Spleen (tissue), 11 donors: ENCODE results near the gene FAM47E. TPM values are rescaled to one million over a fixed set of nuclear protein-coding genes. Genes with fewer than 3 reads are reported as not detected.

ENCODE experiments used
- DNase-seq: peaks from one replicate; pipeline ENCODE4 v3.0.0-alpha.2; 2020
- H3K27ac ChIP-seq, 8 donors: fragments of 200-600 bp; sonication (generic) in 7 of 8; 1 replicate in 4 of 8; 2 replicates in 4 of 8; pipeline versions ENCODE4 v1.5.0 to v1.8.0; 2016 to 2021; ENCODE audit warnings: inconsistent platforms in 4 of 8, mild to moderate bottlenecking in 4 of 8, moderate library complexity in 1 of 8
- H3K27me3 ChIP-seq, 7 donors: fragments of 200-600 bp; sonication (generic) in 6 of 7; replicated peaks in 1 of 7; 1 replicate in 4 of 7; 2 replicates in 3 of 7; pipeline versions ENCODE4 v1.5.0 to v1.8.0; 2016 to 2021; ENCODE audit warnings: inconsistent platforms in 3 of 7, mild to moderate bottlenecking in 1 of 7
- H3K36me3 ChIP-seq, 6 donors: fragments of 200-600 bp; sonication (generic) in 5 of 6; 1 replicate in 4 of 6; 2 replicates in 2 of 6; pipeline versions ENCODE4 v1.5.0 to v1.8.0; 2016 to 2021; ENCODE audit warnings: inconsistent platforms in 2 of 6
- H3K4me1 ChIP-seq, 6 donors: fragments of 200-600 bp; sonication (generic) in 5 of 6; 1 replicate in 3 of 6; 2 replicates in 3 of 6; pipeline versions ENCODE4 v1.5.0 to v1.8.0; 2016 to 2021; ENCODE audit warnings: inconsistent platforms in 3 of 6
- H3K4me3 ChIP-seq, 8 donors: fragments of 200-600 bp; sonication (generic) in 7 of 8; 1 replicate in 4 of 8; 2 replicates in 4 of 8; pipeline versions ENCODE4 v1.5.0 to v1.8.0; 2016 to 2021; ENCODE audit warnings: inconsistent platforms in 4 of 8, mild to moderate bottlenecking in 4 of 8, moderate library complexity in 2 of 8
- H3K9me3 ChIP-seq, 8 donors: fragments of 200-600 bp; sonication (generic) in 7 of 8; 1 replicate in 4 of 8; 2 replicates in 4 of 8; pipeline versions ENCODE4 v1.5.0 to v1.8.0; 2016 to 2021; ENCODE audit warnings: inconsistent platforms in 4 of 8
- CTCF ChIP-seq, 11 experiments: fragments of 200-600 bp in 7 of 11; fragments of 450-650 bp in 4 of 11; sonication (generic) in 4 of 11; IDR thresholded peaks in 8 of 11; conservative IDR thresholded peaks in 3 of 11; 1 replicate in 7 of 11; 2 replicates in 4 of 11; pipeline versions ENCODE4 v1.4.0 to v1.8.0; 2016 to 2021; ENCODE audit warnings: antibody characterized with exemption in 11 of 11, inconsistent platforms in 4 of 11, mild to moderate bottlenecking in 1 of 11
- POLR2A ChIP-seq, 3 donors: fragments of 450-650 bp; IDR thresholded peaks; one replicate each; pipeline ENCODE4 v1.5.1; 2017; ENCODE audit warnings: antibody characterized with exemption in 3 of 3, mild to moderate bottlenecking in 1 of 3
- POLR2AphosphoS5 ChIP-seq, 3 donors: sonication (generic); formaldehyde crosslinking; IDR thresholded peaks; one replicate each; pipeline ENCODE4 v1.5.1; 2017; ENCODE audit warnings: antibody characterized with exemption in 3 of 3
- WGBS, 5 donors: extraction: QIAGEN DNeasy Blood & Tissue Kit in 3 of 5; methylation state at CpG; one replicate each; pipeline versions ENCODE4 v1.1.5 to v1.1.7; 2013 to 2018; 5-methylcytosine and 5-hydroxymethylcytosine counted together
- intact Hi-C: fragments of 100-400 bp; cut with DNase I; formaldehyde crosslinking; loops from one replicate; pipeline ENCODE4 v1.15.0; 2023; ENCODE audit warnings: low total_unique reads
- polyA plus RNA-seq, 3 donors: library from polyadenylated mRNA; stranded (reverse); fragments of 200-250 nt; gene quantifications; one replicate each; pipeline ENCODE4 v1.2.1, GENCODE V29; 2013
- total RNA-seq, 7 donors: library from RNA; depleted of rRNA in 3 of 7; stranded (reverse); fragments of >200 nt in 3 of 7; fragmentation: NEBNext Ultra II Directional in 4 of 7; extraction: Animal tissue kit (Norgen Biotek cat#: 25700) in 4 of 7; gene quantifications; one replicate each; pipeline versions ENCODE4 v1.1.0 to v1.2.1, GENCODE V29; 2016 to 2021
- donor health status: healthy with polysubstance abuse.
- donor health status: DM: no; HTN: no; CAD: no; lungs with moderate emphysema.
- donor health status: DM: no; HTN: no; CAD: no.
- donor health status: Bipolar disorder and iron deficiency.
- donor health status: healthy.
- donor health status: DM: no; HTN: no; CAD: no.
- donor health status: DM: yes; HTN: yes; CAD: no.

The FAM47E gene
- total and polyA plus RNA-seq, 10 donors: 0.66 to 6.2 (median 2.1) TPM

GRCh38 chr4:76272073-76272472 is 20.6 kb downstream of the FAM47E start:
- H3K27me3 ChIP-seq: no peaks in the 10 kb centered on the region
- DNase-seq: no peak
- no peak overlapping the region for H3K4me3 ChIP-seq
- H3K4me1 ChIP-seq: no peaks in the 10 kb centered on the region
- TF ChIP-seq POLR2A (IDR thresholded peaks at IDR 0.05) (no peak), POLR2AphosphoS5 (IDR thresholded peaks at IDR 0.05) (no peak), CTCF (IDR thresholded peaks at IDR 0.05 in 8 of 11, conservative IDR thresholded peaks at IDR 0.05 in 3 of 11) (no peak)
- no peak overlapping the region for H3K27ac ChIP-seq
- H3K9me3 ChIP-seq: no peaks in the 10 kb centered on the region
- no peaks in the 10 kb centered on the region for H3K36me3 ChIP-seq
- intact Hi-C loops: no loop called here

GRCh38 chr4:76272582-76272981 is 21.1 kb downstream of the FAM47E start:
- no peak for TF ChIP-seq POLR2A (IDR thresholded peaks at IDR 0.05)
- TF ChIP-seq POLR2AphosphoS5 (IDR thresholded peaks at IDR 0.05): no peak
- TF ChIP-seq CTCF (IDR thresholded peaks at IDR 0.05 in 8 of 11, conservative IDR thresholded peaks at IDR 0.05 in 3 of 11): no peak
- intact Hi-C loops: no loop called here
- no peak for DNase-seq
- Histone ChIP-seq H3K4me1 (no peaks in the 10 kb centered on the region), H3K36me3 (no peaks in the 10 kb centered on the region), H3K27ac (no peak overlapping the region), H3K9me3 (no peaks in the 10 kb centered on the region), H3K4me3 (no peak overlapping the region), H3K27me3 (no peaks in the 10 kb centered on the region)
- 2 to 88% (median 56%) methylated on average over 1 of the region's 1 CpG for WGBS, 5 donors

GRCh38 chr4:76272999-76273398 is 21.5 kb downstream of the FAM47E start:
- intact Hi-C loops: no loop called here
- H3K27ac ChIP-seq: no peak overlapping the region
- no peaks in the 10 kb centered on the region for H3K9me3 ChIP-seq
- H3K27me3 ChIP-seq: no peaks in the 10 kb centered on the region
- no peaks in the 10 kb centered on the region for H3K36me3 ChIP-seq
- no peaks in the 10 kb centered on the region for H3K4me1 ChIP-seq
- 74 to 89% (median 77%) methylated on average over 5 of the region's 5 CpGs for WGBS, 5 donors
- TF ChIP-seq POLR2A (IDR thresholded peaks at IDR 0.05): no peak
- no peak for TF ChIP-seq POLR2AphosphoS5 (IDR thresholded peaks at IDR 0.05)
- TF ChIP-seq CTCF (IDR thresholded peaks at IDR 0.05 in 8 of 11, conservative IDR thresholded peaks at IDR 0.05 in 3 of 11): no peak
- DNase-seq: no peak
- H3K4me3 ChIP-seq: no peak overlapping the region

GRCh38 chr4:76275486-76276124 is 24.1 kb downstream of the FAM47E start:
- Histone ChIP-seq H3K27ac (no peak overlapping the region), H3K4me3 (no peak overlapping the region), H3K4me1 (no peaks in the 10 kb centered on the region), H3K9me3 (no peaks in the 10 kb centered on the region), H3K27me3 (no peaks in the 10 kb centered on the region), H3K36me3 (no peaks in the 10 kb centered on the region)
- DNase-seq: no peak
- intact Hi-C loops: no loop called here
- TF ChIP-seq POLR2AphosphoS5 (IDR thresholded peaks at IDR 0.05): no peak
- TF ChIP-seq POLR2A (IDR thresholded peaks at IDR 0.05): no peak
- no peak for TF ChIP-seq CTCF (IDR thresholded peaks at IDR 0.05 in 8 of 11, conservative IDR thresholded peaks at IDR 0.05 in 3 of 11)
- 68 to 84% (median 77%) methylated on average over 3 of the region's 3 CpGs for WGBS, 5 donors
